Measurements from ENCODE around the gene ZRANB3.
"Not testable (repeated sequence)": the region's sequence is repeated elsewhere in the genome, so short reads cannot be mapped to it uniquely, and the experiment has no call there.

The ZRANB3 gene

DNA sequence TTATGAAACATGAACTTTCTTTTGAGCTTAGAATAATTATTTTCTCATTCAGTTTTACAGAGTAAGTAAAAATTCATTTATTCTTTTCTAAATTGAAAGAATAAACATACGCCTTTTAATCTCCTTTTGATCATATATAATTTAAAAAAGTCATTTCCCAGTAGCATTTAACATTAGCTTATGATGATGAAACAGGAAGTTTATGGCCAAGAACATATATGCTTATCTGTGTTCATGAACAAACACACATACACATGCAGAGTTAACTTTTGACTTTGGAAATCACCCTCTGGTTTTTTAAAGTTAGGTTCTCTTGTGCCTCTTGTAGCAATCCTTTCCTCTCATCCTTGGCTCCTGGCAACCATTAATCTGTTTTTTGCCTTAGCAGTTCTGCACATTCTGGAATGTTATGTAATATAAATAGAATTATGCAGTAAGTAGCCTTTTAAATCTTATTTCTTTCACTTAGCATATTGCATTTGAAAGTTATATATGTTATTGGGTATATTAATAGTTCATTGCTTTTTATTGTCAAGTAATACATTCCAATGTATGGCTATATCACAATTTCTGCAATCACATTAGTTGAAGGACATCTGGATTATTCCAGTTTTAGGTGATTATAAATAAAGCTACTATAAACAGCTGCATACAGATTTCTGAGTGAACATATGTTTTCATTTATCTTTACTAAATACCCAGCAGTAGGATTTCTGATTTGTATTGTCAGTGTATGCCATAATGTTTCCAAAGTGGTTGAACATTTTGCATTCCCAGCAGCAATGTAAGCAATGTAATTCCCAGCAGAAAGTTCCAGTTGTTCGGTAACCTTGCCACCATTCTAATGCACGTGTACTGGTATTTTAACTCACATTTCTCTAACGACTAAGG lies 210.3 kb downstream of the ZRANB3 start:
- no peak for DNase-seq

DNA sequence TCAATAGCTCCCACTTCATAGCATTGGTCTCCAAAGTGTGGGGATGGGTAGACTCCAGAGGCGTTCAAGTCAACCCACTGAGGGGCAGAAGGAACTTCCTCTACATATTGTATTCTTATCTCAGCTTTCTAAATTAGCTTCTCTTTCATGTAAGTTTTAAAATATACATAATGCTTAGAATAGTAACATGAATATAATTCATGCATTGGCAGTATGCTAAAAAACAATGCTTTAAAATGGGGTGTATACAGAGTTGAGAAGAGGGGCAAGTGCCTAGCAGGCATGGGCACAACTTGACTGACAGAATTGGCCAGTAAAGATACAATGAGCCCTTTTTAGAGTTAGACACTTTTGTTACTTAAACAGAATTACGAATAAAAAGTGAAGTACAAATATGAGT lies 212.2 kb downstream of the ZRANB3 start:
- DNase-seq, result no peak

DNA sequence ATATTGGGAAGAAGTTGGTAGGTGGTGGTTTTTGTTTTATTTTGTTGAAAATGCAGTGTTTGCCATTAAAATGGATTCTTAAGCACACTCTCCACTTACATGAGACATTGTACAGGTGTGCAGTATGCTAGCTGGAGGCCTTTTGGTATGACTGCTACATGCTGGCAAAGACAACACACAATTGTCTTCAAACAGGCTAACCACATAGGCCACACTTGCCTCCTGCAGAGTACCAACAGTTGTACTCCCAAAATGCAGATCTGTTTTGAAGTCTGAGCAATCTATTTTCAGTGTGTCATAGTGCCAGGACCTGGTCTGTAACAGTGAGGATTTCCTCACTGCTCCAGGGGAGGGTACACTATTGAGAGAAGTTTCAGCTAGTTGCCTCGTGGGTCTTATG lies 213.6 kb downstream of the ZRANB3 start:
- no peak for DNase-seq

DNA sequence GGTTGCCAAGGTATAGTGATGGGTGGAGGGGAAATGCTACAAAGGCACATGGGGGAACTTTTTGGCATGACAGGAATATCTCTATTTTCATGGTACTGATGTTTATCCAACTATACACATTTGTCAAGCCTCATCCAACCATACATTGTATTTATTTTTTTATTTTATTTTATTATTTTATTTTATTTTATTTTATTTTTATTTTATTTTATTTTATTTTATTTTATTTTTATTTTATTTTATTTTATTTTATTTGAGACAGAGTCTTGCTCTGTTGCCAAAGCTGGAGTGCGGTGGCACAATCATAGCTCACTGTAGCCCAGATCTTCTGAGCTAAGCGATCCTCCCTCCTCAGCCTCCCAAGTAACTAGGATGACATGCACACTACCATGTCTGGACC lies 219.1 kb downstream of the ZRANB3 start:
- no peak for DNase-seq

DNA sequence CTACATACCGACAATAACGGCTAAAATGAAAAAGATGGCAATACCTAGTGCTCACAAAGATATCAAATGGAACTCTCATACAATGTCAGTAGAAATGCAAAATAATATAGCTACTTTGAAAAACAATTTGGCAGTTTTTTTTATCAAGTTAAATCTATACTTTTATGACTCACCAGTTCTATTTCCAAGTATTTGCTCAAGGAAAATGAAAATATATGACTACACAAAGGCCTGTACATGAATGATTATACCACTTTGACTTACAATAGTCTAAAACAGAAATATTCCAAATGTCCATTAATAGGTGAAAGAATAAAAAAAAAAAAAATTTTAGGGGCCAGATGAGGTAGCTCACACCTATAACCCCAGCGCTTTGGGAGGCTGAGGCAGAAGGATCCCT lies 219.8 kb downstream of the ZRANB3 start:
- DNase-seq, result no peak

DNA sequence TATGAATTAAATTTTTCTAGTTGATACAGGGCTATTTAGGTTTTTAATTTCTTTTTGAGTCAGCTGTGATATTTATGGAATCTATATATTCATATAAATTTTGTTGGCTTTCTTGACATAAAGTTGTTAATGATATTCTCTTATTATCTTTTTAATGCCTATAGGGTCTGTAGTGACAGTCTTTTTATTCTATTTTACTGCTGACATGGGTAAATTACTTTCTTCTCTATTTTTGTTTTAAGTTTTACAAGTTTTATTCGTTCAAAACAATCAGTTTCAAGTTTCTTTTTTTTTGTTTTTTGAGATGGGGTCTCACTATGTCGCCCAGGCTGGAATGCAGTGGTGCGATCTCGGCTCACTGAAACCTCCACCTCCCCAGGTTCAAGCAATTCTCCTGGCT lies 226.3 kb downstream of the ZRANB3 start:
- DNase-seq, result no peak

DNA sequence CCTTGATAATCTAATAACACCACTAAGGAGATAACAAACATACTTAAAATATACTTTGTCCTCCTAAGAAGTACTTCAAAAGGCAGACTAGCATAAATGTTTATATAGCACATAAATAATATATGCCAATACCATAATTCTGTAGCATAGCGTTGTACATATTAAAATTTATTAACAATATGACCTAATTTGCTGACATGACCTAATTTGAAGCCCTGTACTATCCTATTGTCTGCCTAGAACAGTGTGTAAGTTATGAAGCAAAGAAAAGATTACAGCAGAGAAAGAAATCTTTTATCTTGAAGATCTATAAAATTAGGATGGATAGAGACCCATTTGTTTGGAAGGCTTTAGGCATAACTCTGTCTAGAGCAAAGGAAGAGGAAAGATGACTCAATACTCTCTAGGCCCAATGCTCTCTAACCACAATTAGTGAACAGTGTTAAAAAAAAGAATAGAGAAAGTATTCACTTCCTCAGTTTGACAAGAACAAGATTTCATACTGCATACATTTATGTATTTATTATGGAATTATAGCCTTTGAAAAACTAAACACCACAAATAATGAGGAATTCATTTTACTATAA lies 231.3 kb downstream of the ZRANB3 start:
- DNase-seq, result no peak

DNA sequence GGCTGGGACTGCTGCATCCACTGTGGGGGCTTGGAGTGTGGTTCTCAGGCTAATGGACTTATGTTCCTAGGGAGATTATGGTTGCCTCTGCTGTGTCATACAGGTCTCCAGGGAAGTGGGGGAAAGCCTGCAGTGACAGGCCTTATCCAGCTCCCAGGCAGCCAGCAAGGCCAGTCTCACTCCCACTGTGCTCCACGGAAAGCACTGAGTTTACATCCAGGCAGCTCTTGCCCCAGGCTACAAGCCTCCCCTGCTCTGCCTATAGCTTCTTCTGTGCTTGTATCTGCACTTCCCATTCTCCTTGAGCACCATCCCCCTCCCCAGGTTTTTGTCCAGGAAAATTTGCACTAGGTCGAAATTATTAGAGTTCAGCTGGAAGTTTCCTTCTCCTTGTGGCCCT lies 231.9 kb downstream of the ZRANB3 start:
- DNase-seq, result no peak

DNA sequence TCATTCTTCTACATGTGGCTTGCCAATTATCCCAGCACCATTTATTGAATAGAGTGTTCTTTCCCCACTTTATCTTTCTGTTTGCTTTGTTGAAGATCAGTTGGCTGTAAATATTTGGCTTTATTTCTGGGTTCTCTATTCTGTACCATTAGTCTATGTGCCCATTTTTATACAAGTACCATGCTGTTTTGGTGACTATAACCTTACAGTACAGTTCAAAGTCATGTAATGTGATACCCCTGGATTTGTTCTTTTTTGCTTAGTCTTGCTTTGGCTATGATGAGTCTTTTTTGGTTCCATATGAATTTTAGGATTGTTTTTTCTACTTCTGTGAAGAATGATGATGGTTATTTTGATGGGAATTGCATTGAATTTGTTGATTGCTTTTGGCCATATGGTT lies 243.9 kb downstream of the ZRANB3 start:
- not testable (repeated sequence) for DNase-seq

DNA sequence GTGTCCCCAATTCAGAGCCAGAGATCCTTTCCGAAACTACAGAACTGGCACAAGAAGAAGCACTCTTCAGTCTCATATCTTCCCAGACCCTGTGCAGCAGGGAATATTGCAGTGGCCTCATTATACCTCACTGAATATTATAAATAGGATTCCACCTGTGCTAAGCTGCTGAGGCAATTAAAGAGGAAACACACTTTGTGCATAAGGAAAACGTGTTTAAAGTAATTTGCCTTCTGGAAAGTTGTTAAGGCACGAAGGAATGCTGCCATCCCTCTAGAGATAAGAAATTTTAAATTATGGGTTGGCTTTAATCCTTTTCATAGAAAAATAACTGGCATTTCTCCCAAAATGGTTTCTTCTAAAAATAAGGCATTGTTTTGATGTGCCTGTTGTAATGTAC lies 245.6 kb downstream of the ZRANB3 start:
- DNase-seq, result no peak

DNA sequence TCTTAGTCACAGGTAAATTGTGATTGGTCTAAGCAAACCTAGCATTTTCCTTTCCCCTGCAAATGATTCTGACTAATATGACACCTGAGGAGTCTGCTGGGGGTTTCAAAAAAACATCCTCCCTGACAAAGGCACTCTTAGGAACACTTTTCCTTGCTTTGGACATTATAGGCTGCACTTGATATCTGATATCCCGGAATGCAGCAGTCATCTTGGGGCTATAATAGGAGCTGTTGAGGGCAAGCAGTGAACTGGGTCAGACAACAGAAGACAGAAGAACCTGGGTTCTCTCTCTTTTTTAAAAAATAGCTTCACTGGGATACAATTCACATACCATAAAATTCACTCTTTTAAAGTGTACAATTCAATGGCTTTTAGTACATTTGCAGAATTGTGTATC lies 249.6 kb downstream of the ZRANB3 start:
- DNase-seq, result no peak

DNA sequence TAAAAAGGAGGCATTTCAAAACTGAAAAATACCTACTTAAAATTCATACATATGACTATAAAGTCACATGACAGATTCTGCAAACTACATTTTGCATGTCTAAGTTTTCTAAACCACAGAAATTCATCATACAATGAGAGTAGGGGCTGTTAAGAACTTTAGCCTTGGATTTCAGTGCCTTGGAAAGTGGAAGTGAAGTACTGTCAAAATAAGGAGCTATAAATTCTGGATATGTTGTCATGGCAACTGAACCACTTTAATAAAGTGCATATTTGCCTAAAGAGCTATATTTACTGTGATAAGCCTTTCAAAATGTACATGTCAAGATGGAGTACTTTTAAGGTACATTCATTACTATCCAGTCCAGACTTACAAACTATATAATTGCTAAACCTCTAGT lies 251.8 kb downstream of the ZRANB3 start:
- no peak for DNase-seq

DNA sequence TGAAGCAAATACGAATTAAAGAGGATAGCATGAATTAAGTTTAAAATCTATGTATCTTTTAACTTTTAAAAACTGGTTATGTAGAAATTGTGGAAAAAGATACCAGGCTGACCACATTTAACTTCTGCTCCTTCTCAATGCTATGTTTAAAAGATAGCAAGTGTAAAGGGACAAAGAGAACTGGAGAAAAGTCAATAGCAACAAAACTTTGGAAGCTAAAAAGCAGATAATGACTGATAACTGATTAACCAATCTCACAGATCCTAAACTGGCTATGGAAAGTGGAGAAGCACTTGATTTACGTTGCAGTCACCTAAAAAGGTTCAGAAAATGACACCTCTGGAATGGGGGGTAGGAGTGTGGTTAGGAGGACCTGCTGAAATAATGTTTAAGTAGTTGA lies 254.5 kb downstream of the ZRANB3 start:
- no peak for DNase-seq

DNA sequence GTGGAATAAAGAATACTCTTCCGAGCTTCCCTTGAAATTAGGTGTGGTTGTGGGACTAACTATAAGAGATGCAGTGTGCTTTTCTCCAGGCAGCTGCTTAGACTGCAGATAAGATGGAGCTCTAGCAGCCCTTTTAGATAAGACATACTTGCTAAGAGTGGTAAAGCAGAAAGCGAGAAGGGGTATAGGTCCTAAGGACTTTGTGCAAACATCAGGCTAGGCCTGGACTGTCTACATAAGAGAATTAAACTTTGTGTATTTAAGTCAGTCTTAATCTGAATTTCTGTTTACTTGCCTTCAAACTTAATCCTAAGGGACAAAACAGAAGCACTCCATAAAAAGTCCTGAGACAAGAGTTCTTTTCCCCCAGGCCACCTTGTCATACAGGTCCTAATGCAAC lies 260.0 kb downstream of the ZRANB3 start:
- no peak for DNase-seq

DNA sequence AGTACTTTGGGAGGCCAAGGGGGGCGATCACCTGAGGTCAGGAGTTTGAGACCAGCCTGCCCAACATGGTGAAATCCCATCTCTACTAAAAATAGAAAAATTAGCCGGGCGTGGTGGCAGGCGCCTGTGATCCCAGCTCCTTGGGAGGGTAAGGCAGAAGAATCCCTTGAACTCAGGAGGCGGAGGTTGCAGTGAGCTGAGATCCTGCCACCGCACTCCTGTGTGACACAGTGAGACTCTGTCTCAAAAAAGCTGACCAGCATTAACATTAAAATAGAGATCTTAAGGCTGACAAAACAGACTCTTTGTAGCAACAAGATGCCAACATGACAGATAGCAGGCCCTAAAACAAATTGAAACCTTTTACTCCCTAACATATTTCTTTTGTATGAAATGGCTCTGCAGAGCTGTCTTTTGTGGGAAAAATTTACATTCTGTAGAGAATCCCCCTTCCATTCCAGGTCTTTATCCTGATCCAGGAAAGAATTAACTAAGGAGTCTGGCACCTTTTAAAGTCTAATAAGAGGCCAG lies 265.0 kb downstream of the ZRANB3 start:
- no peak for DNase-seq

DNA sequence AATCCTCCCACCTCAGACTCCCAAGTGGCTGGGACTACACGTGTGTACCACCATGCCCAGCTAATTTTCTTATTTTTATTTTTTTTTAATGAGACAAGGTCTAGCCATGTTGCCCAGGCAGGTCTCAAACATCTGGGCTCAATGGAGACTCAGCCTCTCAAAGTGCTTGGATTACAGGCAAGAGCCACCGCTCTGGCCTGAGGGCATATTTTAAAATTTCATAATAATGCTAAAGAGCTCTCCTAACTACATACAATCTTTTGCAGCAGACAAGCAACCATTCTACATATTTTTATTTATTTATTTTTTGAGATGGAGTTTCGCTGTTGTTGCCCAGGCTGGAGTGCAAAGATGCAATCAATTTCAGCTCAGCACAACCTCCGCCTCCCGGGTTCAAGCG lies 271.9 kb downstream of the ZRANB3 start:
- no peak for DNase-seq

DNA sequence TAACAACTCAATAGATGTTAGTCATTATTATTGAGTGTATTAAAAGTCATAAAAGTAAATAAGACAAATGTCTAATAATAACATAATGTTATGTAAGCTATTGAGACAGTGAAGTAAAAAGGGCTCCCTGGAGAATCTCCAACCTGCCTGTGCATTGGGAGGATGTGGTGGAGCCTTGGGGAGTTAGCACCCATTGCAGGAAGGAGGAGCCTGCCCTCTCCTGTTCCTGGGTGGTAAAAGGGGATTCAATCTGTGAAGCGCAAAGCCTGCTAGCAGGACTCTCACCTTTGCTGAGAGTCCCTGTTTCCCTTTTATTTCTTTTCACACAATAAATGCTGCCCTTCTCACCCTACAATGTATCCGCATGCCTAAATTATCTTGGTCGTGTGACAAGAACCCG lies 272.8 kb downstream of the ZRANB3 start:
- DNase-seq, result no peak

DNA sequence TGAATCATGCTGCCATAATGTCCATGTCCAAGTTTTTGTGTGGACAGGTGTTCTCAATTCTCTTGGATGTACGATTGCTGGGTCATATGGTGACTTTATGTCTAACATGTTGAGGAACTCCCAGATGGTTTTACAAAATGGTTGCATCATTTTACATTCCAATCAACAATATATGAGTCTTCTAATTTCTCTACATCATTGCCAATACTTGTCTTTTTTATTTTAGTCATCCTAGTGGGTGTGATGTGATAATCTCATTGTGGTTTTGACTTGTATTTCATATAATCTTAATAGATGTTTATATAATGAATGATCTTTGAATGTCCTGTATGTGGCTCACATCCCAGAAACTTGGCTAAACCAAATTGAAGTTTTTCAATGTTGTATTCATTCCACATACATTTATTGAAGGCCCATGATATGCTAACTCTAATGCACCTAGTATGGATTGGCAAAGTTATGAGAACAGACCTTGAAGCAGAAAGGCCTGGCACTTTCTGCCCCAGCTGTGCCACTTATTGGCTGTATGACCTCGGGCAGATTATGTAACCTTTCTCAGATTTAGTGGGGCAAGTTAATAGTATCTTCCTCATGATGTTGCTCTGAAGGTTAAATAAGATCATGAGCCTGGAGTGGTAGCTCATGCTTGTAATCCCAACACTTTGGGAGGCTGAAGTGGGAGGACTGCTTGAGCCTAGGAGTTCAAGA lies 273.5 kb downstream of the ZRANB3 start:
- DNase-seq, result no peak

DNA sequence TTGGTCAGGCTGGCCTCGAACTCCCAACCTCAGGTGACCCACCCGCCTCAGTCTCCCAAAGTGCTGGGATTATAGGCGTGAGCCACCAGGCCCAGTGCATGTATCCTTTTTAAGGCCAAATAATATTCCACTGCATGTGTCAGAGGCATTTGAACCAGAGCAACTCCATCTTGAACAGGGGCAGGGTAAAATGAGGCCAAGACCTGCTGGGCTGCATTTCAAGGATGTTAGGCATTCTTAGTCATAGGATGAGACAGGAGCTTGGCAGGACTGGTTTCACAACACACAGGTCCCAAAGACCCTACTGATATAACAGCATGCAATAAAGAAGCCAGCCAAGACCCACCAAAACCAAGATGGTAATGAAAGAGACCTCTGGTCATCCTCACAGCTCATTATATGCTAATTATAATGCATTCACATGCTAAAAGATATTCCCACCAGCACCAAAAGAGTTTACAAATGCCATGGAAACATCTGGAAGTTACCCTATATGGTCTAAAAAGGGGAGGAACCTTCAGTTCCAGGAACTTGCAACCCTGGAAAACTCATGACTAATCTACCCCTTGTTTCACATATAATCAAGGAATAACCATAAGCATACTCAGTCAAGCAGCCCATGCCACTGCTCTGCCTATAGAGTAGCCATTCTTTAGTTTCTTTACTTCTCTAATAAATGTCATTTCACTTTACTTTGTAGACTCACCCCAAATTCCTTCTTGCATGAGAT lies 274.3 kb downstream of the ZRANB3 start:
- DNase-seq, result no peak

DNA sequence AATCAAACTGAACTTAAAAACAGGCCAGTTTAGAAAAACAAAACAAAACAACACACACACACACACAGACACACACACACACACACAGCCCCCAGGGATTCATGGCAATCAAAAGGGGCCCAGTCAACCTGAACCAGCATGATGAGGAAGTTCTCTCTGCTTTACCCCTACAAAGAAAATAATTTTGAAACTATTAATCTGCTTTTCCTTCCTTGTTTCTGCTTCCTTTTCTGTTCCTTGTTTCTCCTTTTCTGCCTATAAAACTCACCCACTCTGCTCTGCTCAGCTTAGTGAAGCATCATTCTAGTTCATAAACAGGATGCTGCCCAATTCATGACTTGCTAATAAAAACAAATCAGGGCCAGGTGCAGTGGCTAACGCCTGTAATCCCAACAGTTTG lies 275.8 kb downstream of the ZRANB3 start:
- no peak for DNase-seq

DNA sequence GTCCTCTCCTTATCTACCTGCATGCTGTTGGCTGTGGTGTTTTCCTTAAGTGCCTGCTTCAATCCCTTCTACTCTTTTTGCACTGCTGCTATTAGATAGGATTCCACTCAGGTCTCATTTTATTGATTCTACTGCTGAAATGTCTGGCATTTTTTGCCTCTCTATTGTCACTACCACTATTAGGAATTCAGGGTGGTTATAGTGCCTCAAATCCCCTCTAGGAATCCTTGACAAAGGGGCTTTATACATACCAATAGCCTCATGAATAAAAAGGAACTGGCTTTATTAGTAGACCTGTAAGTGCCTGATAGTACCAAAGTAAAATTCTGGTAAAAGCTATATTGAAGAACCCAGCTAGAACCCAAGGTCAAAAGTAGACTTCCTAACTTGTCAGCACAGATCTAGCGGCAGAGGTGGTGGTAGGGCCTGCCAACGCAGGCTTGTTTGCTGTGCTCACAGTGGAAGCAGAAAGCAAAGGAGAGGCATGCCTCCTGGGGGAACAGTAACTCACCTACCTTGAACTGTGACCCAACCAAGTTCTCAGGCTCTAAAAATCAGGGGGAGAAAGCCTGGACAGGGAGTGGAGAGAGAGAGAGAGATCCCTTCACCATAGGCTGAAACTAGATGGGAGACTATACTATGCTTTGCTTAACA lies 278.1 kb downstream of the ZRANB3 start:
- DNase-seq, result no peak

DNA sequence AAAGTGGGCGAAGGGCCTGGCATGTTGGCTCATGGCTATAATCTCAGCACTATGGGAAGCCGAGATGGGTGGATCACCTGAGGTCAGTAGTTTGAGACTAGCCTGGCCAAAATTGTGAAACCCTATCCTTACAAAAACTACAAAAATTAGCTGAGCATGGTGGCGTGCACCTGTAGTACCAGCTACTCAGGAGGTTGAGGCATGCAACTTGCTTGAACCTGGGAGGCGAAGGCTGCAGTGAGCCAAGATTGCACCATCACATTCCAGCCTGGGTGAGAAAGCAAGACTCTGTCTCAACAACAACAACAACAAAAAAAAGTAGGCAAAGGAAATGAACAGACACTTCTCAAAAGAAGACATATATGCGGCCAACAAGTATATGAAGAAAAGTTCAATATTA lies 282.4 kb downstream of the ZRANB3 start:
- DNase-seq, result no peak

All from NCI-H1092 (cell line).